ENCODE measurements around the gene SNTA1.

SNTA1 gene

GRCh38 chr20:33411242-33411641, 32.3 kb downstream of the SNTA1 start:
- Histone ChIP-seq H3K9me3 (ENCODE audit: control insufficient read depth, low read length) (no peaks in the 10 kb centered on the region), H3K4me1 (ENCODE audit: control insufficient read depth, insufficient read depth, low read length) (no peaks in the 10 kb centered on the region), H3K4me3 (ENCODE audit: low read length) (no peak overlapping the region), H3K27me3 (ENCODE audit: control insufficient read depth, insufficient read depth, low read length) (no peaks in the 10 kb centered on the region), H3K9ac (ENCODE audit: low read length) (no peak overlapping the region), H3K36me3 (ENCODE audit: control insufficient read depth, insufficient read depth, low read length) (peaks cover 4% of the 10 kb centered on the region)

DNA sequence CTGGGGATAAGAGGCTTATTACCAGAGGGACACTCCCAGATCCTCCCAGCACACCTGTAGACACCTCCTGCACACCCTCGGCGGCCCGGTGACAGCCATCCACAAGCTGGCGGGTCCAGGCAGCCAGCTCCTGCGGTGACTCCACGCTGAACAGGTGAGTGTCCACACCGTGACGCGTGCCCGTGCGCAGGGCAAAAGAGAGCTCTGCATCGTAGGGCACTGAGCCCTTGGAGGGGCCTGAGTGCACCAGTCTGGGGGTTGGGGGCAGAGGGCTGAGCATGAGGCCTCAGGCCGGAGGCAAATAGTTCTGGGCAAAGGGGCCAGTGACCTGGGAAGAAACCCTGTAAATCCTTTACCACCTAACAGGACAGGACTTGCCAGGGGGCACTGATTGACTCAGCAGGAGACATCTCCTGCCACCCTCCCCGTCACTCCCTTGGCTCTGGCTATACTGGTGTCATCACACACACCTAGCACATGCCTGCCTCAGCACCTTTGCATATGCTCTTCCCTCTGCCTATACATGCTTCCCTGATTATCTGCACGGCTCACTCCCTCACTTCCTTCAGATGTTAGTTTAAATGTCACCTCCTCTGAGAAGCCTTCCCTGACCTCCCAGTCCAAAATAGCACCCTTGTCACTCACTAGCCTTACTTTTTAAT, 33.4 kb downstream of the SNTA1 start:
- Histone ChIP-seq H3K36me3 (ENCODE audit: control insufficient read depth, insufficient read depth, low read length) (peaks cover 4% of the 10 kb centered on the region), H3K9me3 (ENCODE audit: control insufficient read depth, low read length) (no peaks in the 10 kb centered on the region), H3K4me1 (ENCODE audit: control insufficient read depth, insufficient read depth, low read length) (no peaks in the 10 kb centered on the region), H3K27me3 (ENCODE audit: control insufficient read depth, insufficient read depth, low read length) (no peaks in the 10 kb centered on the region), H3K4me3 (ENCODE audit: low read length) (no peak overlapping the region), H3K9ac (ENCODE audit: low read length) (no peak overlapping the region)

DNA sequence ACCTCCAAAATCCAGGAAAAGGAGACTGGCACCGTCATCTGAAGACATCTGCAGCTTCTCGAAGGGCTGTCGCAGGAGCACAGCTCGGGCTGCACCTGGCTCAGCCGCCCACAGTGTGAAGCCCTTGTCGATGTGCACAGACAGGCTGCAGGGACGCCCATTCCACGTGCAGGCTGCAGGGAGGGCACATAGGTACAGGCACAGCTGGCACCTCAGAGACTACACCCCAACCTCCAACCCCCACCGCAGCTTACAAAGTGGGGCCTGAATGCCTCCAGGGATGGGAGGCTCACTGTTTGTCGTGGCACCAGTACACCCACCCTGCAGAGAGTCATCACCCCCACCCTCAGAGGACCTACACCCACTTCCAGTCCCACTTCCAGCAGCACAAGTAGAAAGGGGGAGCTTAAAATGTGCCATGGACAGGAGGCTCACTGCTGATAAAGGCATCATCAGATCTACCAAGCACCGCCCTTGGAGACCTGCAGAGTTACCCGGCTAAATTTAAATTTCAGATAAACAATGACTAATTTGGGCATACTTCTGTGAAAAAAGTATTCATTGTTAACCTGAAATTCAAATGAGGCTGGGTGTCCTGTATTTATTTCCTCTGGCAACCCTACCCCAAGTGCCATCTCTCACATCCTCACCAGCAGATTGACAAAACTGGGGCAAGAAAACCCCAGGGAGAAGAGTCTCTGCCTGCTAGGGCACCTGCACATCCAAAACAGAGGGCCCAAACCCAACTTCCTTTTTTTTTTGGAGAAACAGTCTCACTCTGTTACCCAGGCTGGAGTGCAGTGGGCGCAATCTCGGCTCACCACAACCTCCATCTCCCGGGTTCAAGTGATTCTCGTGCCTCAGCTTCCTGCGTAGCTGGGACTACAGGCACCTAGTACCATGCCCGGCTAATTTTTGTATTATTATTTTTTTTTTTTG, 34.6 kb downstream of the SNTA1 start:
- Histone ChIP-seq H3K4me1 (ENCODE audit: control insufficient read depth, insufficient read depth, low read length) (no peaks in the 10 kb centered on the region), H3K9ac (ENCODE audit: low read length) (no peak overlapping the region), H3K9me3 (ENCODE audit: control insufficient read depth, low read length) (no peaks in the 10 kb centered on the region), H3K36me3 (ENCODE audit: control insufficient read depth, insufficient read depth, low read length) (peaks cover 4% of the 10 kb centered on the region), H3K4me3 (ENCODE audit: low read length) (no peak overlapping the region), H3K27me3 (ENCODE audit: control insufficient read depth, insufficient read depth, low read length) (no peaks in the 10 kb centered on the region)

DNA sequence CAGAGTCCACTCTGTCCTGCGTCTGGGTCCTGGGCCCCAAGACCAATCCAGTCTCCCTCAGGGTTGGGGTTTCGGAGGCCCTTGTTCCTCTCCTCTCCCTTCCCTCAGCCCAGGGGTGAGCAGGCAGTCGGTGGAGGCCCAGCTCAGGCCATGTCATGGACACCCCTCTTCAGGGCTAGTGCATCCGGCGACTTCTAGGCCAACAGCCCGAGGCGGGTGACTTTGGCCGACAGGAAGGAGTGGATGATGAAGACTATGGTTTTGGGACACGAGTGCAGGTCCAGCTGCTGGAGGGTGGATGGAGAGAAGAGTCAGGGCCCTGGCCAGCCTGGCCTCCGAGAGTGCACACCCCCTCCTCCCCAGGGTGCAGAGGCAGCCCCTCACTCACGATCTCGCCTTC, 35.2 kb downstream of the SNTA1 start:
- Histone ChIP-seq H3K9ac (ENCODE audit: low read length) (no peak overlapping the region), H3K4me3 (ENCODE audit: low read length) (no peak overlapping the region), H3K9me3 (ENCODE audit: control insufficient read depth, low read length) (no peaks in the 10 kb centered on the region), H3K27me3 (ENCODE audit: control insufficient read depth, insufficient read depth, low read length) (no peaks in the 10 kb centered on the region), H3K4me1 (ENCODE audit: control insufficient read depth, insufficient read depth, low read length) (no peaks in the 10 kb centered on the region), H3K36me3 (ENCODE audit: control insufficient read depth, insufficient read depth, low read length) (peaks cover 4% of the 10 kb centered on the region)

DNA sequence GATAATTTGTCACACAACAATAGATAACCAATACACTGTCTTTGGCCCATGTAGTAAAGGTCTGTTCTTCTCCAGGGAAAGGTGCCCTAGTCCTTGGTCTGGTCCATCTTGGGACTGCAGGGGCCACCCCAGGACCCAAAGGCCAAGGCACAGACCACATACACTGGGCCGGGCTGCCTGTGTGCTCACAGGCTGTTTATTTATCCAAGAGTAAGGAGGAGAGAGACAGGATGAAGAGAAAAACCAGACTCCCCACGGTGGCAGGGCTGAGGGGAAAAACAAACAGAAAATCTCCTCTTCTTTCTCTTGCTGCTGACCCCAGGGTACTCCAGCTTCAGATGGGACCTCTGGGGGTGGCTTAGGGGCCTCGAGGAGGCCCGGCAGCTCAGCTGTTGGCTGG, 35.8 kb downstream of the SNTA1 start:
- H3K9ac ChIP-seq (ENCODE audit: low read length) = no peak overlapping the region
- no peaks in the 10 kb centered on the region for H3K9me3 ChIP-seq (ENCODE audit: control insufficient read depth, low read length)
- H3K4me1 ChIP-seq (ENCODE audit: control insufficient read depth, insufficient read depth, low read length) = no peaks in the 10 kb centered on the region
- H3K36me3 ChIP-seq (ENCODE audit: control insufficient read depth, insufficient read depth, low read length) = peaks cover 4% of the 10 kb centered on the region
- no peak overlapping the region for H3K4me3 ChIP-seq (ENCODE audit: low read length)
- H3K27me3 ChIP-seq (ENCODE audit: control insufficient read depth, insufficient read depth, low read length) = no peaks in the 10 kb centered on the region

DNA sequence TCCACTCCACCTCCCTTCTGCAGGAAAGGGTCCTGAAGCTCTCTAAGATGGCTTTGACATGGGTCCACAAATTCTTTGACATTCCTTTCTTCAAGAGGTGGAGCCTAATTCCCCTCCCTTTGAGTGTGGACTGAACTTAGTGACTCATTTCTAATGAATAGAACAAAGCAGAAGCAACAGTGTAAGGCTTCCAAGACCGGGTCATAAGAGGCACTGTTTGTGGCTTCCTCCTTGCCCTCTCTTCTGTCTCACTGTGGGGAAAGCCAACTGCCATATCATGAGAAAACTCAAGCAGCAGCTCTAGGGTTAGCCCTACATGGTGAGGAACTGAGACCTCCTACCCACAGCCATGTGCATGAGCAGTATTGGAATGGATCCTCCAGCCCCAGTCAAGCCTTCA, 36.3 kb downstream of the SNTA1 start:
- Histone ChIP-seq H3K27me3 (ENCODE audit: control insufficient read depth, insufficient read depth, low read length) (no peaks in the 10 kb centered on the region), H3K4me3 (ENCODE audit: low read length) (no peak overlapping the region), H3K9ac (ENCODE audit: low read length) (no peak overlapping the region), H3K36me3 (ENCODE audit: control insufficient read depth, insufficient read depth, low read length) (peaks cover 4% of the 10 kb centered on the region), H3K9me3 (ENCODE audit: control insufficient read depth, low read length) (no peaks in the 10 kb centered on the region), H3K4me1 (ENCODE audit: control insufficient read depth, insufficient read depth, low read length) (no peaks in the 10 kb centered on the region)

DNA sequence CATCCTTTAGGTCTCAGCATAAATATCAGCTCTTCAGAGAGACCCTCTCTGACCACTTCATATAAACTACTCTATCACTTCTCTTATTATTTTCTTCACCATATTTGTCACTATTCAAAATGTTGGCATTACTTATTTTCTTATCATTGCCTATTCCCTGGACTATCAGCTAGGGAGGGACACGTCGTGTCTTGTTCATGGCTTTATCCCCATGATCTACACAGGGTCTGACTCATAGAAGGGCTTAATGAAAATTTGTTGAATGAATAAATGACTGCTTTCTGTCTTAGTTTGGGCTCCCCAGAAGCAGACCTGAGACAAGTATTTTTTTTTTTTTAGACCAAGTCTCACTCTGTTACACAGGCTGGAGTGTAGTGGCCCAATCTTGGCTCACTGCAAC, 39.3 kb downstream of the SNTA1 start:
- Histone ChIP-seq H3K36me3 (ENCODE audit: control insufficient read depth, insufficient read depth, low read length) (no peaks in the 10 kb centered on the region), H3K4me1 (ENCODE audit: control insufficient read depth, insufficient read depth, low read length) (peaks cover 16% of the 10 kb centered on the region), H3K9ac (ENCODE audit: low read length) (no peak overlapping the region), H3K27me3 (ENCODE audit: control insufficient read depth, insufficient read depth, low read length) (no peaks in the 10 kb centered on the region), H3K4me3 (ENCODE audit: low read length) (no peak overlapping the region), H3K9me3 (ENCODE audit: control insufficient read depth, low read length) (no peaks in the 10 kb centered on the region)

GRCh38 chr20:33401921-33402369, 41.6 kb downstream of the SNTA1 start:
- peaks cover 16% of the 10 kb centered on the region for H3K4me1 ChIP-seq (ENCODE audit: control insufficient read depth, insufficient read depth, low read length)
- H3K27me3 ChIP-seq (ENCODE audit: control insufficient read depth, insufficient read depth, low read length) = no peaks in the 10 kb centered on the region
- no peaks in the 10 kb centered on the region for H3K9me3 ChIP-seq (ENCODE audit: control insufficient read depth, low read length)
- peak overlapping the region; percentile 96 for H3K4me3 ChIP-seq (ENCODE audit: low read length)
- peak overlapping the region; percentile 83 for H3K9ac ChIP-seq (ENCODE audit: low read length)
- no peaks in the 10 kb centered on the region for H3K36me3 ChIP-seq (ENCODE audit: control insufficient read depth, insufficient read depth, low read length)

- H3K36me3 ChIP-seq (ENCODE audit: control insufficient read depth, insufficient read depth, low read length) = no peaks in the 10 kb centered on the region
- H3K4me3 ChIP-seq (ENCODE audit: low read length) = peak within 1 kb of the TSS; percentile 96
- H3K27me3 ChIP-seq (ENCODE audit: control insufficient read depth, insufficient read depth, low read length) = no peaks in the 10 kb centered on the region
- H3K4me1 ChIP-seq (ENCODE audit: control insufficient read depth, insufficient read depth, low read length) = peaks cover 16% of the 10 kb centered on the region
- H3K9ac ChIP-seq (ENCODE audit: low read length) = peak within 1 kb of the TSS; percentile 83
- no peaks in the 10 kb centered on the region for H3K9me3 ChIP-seq (ENCODE audit: control insufficient read depth, low read length)
Observed at GRCh38 chr20:33401184-33401920, 42.2 kb downstream of the SNTA1 start, which contains the start of gene CDK5RAP1. CDK5RAP1 (minus strand) TSS chr20:33401519; CDS start chr20:33397064, 4,455 bp downstream.

DNA sequence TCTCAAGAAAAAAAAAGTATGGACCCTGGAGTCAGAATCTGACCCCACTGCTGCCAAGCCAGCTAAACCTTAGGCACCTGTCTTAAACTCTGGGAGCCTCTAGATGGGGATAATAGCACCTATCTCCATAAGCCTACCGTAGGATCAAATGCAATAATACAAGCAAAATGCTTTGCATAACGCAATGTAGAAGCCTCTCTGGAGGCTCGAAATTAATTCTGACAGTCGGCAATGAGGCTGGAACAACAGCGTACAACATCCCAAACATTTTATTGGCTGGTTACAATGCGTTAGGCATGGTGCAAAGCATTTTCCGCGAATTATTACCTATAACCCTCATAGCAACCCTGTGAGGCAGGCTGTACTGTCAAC, 42.8 kb downstream of the SNTA1 start:
- peak overlapping the region; percentile 83 for H3K9ac ChIP-seq (ENCODE audit: low read length)
- peak overlapping the region; percentile 96 for H3K4me3 ChIP-seq (ENCODE audit: low read length)
- peaks cover 16% of the 10 kb centered on the region for H3K4me1 ChIP-seq (ENCODE audit: control insufficient read depth, insufficient read depth, low read length)
- H3K9me3 ChIP-seq (ENCODE audit: control insufficient read depth, low read length) = no peaks in the 10 kb centered on the region
- H3K36me3 ChIP-seq (ENCODE audit: control insufficient read depth, insufficient read depth, low read length) = no peaks in the 10 kb centered on the region
- no peaks in the 10 kb centered on the region for H3K27me3 ChIP-seq (ENCODE audit: control insufficient read depth, insufficient read depth, low read length)

GRCh38 chr20:33399924-33400323, 43.6 kb downstream of the SNTA1 start:
- Histone ChIP-seq H3K36me3 (ENCODE audit: control insufficient read depth, insufficient read depth, low read length) (no peaks in the 10 kb centered on the region), H3K4me3 (ENCODE audit: low read length) (no peak overlapping the region), H3K9me3 (ENCODE audit: control insufficient read depth, low read length) (no peaks in the 10 kb centered on the region), H3K9ac (ENCODE audit: low read length) (no peak overlapping the region), H3K27me3 (ENCODE audit: control insufficient read depth, insufficient read depth, low read length) (no peaks in the 10 kb centered on the region), H3K4me1 (ENCODE audit: control insufficient read depth, insufficient read depth, low read length) (peaks cover 16% of the 10 kb centered on the region)

DNA sequence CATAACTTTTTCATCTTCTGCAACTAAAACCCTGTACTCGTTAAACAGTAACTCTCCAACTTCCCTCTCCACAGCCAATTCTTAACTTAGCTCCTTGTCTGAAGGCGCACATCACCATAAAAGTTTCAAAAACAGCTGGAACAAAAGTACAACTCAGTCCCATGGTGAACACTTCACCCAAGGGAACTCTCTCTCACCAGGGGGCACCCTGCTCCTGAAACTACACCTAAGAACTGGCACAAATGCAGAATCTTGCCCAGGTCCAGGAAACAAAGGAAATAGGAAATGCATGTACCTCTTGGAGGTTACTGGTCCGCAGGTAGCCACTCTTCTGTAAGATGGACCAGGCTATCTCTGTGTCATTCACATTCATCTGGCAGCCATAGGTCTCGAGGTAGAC, 48.8 kb downstream of the SNTA1 start:
- no peaks in the 10 kb centered on the region for H3K4me1 ChIP-seq (ENCODE audit: control insufficient read depth, insufficient read depth, low read length)
- H3K9me3 ChIP-seq (ENCODE audit: control insufficient read depth, low read length) = no peaks in the 10 kb centered on the region
- no peak overlapping the region for H3K4me3 ChIP-seq (ENCODE audit: low read length)
- H3K36me3 ChIP-seq (ENCODE audit: control insufficient read depth, insufficient read depth, low read length) = peaks cover 8% of the 10 kb centered on the region
- no peaks in the 10 kb centered on the region for H3K27me3 ChIP-seq (ENCODE audit: control insufficient read depth, insufficient read depth, low read length)
- no peak overlapping the region for H3K9ac ChIP-seq (ENCODE audit: low read length)
